Brain microvascular endothelial cell (primary cell): Measurements from ENCODE around the gene TIGAR.

Experiments used
- DNase-seq: peaks from one replicate; pipeline ENCODE4 v3.0.0-alpha.2; 2020
- H3K27ac ChIP-seq: fragments of 250-450 bp; sonication (Bioruptor Pico); 2 replicates; pipeline ENCODE4 v1.5.1; 2020; ENCODE audit warnings: mild to moderate bottlenecking, moderate library complexity
- H3K27me3 ChIP-seq: fragments of 250-450 bp; sonication (Bioruptor Pico); replicated peaks from 2 replicates; pipeline ENCODE4 v1.5.1; 2020; ENCODE audit warnings: mild to moderate bottlenecking
- H3K36me3 ChIP-seq: fragments of 250-450 bp; sonication (Bioruptor Pico); replicated peaks from 2 replicates; pipeline ENCODE4 v1.5.1; 2020; ENCODE audit warnings: mild to moderate bottlenecking
- H3K4me3 ChIP-seq: 2 replicates; pipeline ENCODE4 v1.5.1; 2011; ENCODE audit warnings: low read depth, mild to moderate bottlenecking, control low read depth, low read length, moderate library complexity
- in situ Hi-C: cut with HindIII; loops from 2 replicates; pipeline ENCODE4 v1.10.0; 2017; ENCODE audit warnings: low sequenced_read_pairs, low pct_ligation_motif_present
- TF ChIP-seq, protein P1 (sequence below): IDR thresholded peaks from 2 replicates; pipeline ENCODE4 v1.5.1; 2011; ENCODE audit warnings: low read depth, mild to moderate bottlenecking, moderate library complexity, low read length, control low read depth, inconsistent platforms; ENCODE audit errors: missing control alignments

TIGAR gene

DNA sequence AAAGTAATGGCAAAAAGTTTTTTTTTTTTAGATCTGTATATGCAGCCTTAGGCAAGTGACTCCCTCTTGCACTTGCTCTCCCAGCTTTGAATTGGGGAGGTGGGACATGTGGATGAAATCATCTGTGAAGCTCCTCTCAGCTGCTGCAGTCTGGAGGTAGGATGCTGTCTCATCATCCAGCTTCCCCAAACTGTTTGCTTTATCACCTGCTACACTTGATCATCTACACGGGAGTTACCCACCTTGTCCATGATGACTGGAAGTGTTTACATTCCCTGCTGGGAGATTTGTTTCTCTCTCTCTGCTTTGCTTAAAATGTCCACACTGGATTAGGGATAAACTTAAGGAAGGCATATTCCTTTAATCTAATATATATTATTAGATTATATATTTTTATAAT, 67.0 kb downstream of the TIGAR start:
- H3K27ac ChIP-seq, result no peak overlapping the region
- no peaks in the 10 kb centered on the region for H3K36me3 ChIP-seq
- DNase-seq, result no peak
- TF ChIP-seq, protein P1, sequence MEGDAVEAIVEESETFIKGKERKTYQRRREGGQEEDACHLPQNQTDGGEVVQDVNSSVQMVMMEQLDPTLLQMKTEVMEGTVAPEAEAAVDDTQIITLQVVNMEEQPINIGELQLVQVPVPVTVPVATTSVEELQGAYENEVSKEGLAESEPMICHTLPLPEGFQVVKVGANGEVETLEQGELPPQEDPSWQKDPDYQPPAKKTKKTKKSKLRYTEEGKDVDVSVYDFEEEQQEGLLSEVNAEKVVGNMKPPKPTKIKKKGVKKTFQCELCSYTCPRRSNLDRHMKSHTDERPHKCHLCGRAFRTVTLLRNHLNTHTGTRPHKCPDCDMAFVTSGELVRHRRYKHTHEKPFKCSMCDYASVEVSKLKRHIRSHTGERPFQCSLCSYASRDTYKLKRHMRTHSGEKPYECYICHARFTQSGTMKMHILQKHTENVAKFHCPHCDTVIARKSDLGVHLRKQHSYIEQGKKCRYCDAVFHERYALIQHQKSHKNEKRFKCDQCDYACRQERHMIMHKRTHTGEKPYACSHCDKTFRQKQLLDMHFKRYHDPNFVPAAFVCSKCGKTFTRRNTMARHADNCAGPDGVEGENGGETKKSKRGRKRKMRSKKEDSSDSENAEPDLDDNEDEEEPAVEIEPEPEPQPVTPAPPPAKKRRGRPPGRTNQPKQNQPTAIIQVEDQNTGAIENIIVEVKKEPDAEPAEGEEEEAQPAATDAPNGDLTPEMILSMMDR, result no peak
- no peak overlapping the region for H3K4me3 ChIP-seq
- no peaks in the 10 kb centered on the region for H3K27me3 ChIP-seq
- in situ Hi-C loops, result no loop called here

- in situ Hi-C loops, result no loop called here
- no peak for DNase-seq
- TF ChIP-seq, protein P1, result no peak
- Histone ChIP-seq H3K4me3 (no peak overlapping the region), H3K27ac (no peak overlapping the region), H3K36me3 (no peaks in the 10 kb centered on the region), H3K27me3 (no peaks in the 10 kb centered on the region)
Measured at GRCh38 chr12:4388662-4389061, 67.6 kb downstream of the TIGAR start.

- H3K27me3 ChIP-seq, result no peaks in the 10 kb centered on the region
- TF ChIP-seq, protein P1, result no peak
- no peak overlapping the region for H3K27ac ChIP-seq
- no peak for DNase-seq
- in situ Hi-C loops, result no loop called here
- H3K4me3 ChIP-seq, result no peak overlapping the region
- no peaks in the 10 kb centered on the region for H3K36me3 ChIP-seq
Measured at GRCh38 chr12:4392223-4392742, 71.3 kb downstream of the TIGAR start.

DNA sequence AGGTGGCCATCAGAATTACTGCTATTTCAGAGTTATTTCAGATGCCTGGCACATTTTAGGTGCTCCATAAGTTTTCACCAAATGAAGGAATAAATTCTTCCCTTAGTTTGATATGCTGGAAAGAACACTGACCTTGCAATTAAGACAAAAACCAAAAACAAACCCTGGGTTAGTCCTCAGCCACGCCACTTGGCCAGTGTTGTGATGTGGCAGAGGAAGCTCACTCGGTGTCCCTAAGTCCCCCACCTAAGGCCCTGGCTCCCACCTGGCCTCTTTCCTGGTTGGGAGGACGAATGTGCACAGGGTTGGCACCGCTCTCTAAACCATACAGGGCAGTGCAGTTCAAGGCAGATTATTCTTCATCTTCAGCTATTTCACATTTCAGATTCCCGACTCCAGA, 72.2 kb downstream of the TIGAR start:
- Histone ChIP-seq H3K27me3 (no peaks in the 10 kb centered on the region), H3K36me3 (no peaks in the 10 kb centered on the region)

DNA sequence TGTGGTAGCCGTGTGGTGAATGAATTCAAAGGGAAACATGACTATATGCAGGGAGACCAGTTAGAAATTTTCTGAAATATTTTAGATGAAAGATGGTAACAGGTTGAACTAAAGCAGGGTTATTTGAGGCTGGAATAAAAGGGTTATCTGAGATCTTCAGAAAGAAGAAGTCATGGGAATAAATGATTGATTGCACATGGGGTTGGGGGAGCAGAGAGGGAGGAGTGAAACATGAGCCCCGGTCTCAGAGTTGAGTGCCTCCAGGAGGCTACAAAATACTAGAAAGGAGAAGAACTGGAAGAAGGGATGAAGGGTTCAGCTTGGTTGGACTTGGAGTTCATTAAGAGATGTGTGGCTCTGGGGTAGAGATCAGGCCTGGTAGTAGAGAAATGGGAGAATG, 74.8 kb downstream of the TIGAR start:
- in situ Hi-C loops, result no loop called here
- TF ChIP-seq, protein P1, result no peak
- no peaks in the 10 kb centered on the region for H3K36me3 ChIP-seq
- H3K4me3 ChIP-seq, result no peak overlapping the region
- no peaks in the 10 kb centered on the region for H3K27me3 ChIP-seq
- DNase-seq, result no peak
- H3K27ac ChIP-seq, result no peak overlapping the region

More for the DNA sequence above, 72.2 kb downstream of the TIGAR start:
- in situ Hi-C loops, result no loop called here
- H3K27ac ChIP-seq, result no peak overlapping the region
- H3K4me3 ChIP-seq, result no peak overlapping the region
- no peak for DNase-seq
- TF ChIP-seq, protein P1, result no peak

- no peaks in the 10 kb centered on the region for H3K27me3 ChIP-seq
- TF ChIP-seq, protein P1, result no peak
- no peaks in the 10 kb centered on the region for H3K36me3 ChIP-seq
- H3K27ac ChIP-seq, result no peak overlapping the region
- H3K4me3 ChIP-seq, result no peak overlapping the region
- in situ Hi-C loops, result no loop called here
- DNase-seq, result no peak
Measured at GRCh38 chr12:4401117-4401516, 80.1 kb downstream of the TIGAR start.
